Panc1 (cell line): ENCODE measurements around the gene PROX1. TPM values are rescaled to one million over a fixed set of nuclear protein-coding genes. Genes with fewer than 3 reads are reported as not detected.

Source experiments
- ATAC-seq: fragments of 200-7000 bp; cut with Tn5 transposase; 2 replicates; pipeline ENCODE4 v1.9.1; 2020; ENCODE audit warnings: mild to moderate bottlenecking, moderate library complexity
- BruUV-seq: library from RNA; stranded (reverse); fragments of 400-500 nt; replicated peaks from 2 replicates; lab custom pipeline; 2021; lab: Mats Ljungman, UMichigan
- CTCF ChIA-PET: fragments of 300-600 bp; sonication (Branson Sonifier 250); formaldehyde crosslinking; loops from one replicate; lab custom pipeline; 2022; ENCODE audit warnings: antibody characterized with exemption; lab: Charles Lee
- POLR2A ChIA-PET: fragments of 300-600 bp; sonication (Branson Sonifier 250); formaldehyde crosslinking; loops from one replicate; lab custom pipeline; 2022; ENCODE audit warnings: antibody characterized with exemption; lab: Charles Lee
- DNase-seq: peaks from one replicate; pipeline ENCODE4 v3.0.0-alpha.2; 2010; ENCODE audit warnings: low read depth, low spot score
- H3K27ac ChIP-seq: 2 replicates; pipeline ENCODE4 v1.5.1; 2011; ENCODE audit warnings: mild to moderate bottlenecking, low read length, inconsistent platforms
- H3K27me3 ChIP-seq: fragments of 200-500 bp; sonication (Bioruptor generic); 2 replicates; pipeline ENCODE4 v1.6.0; 2014; ENCODE audit warnings: low read length, inconsistent platforms; ENCODE audit not compliant: control insufficient read depth, insufficient read depth
- H3K36me3 ChIP-seq: fragments of 200-500 bp; sonication (Bioruptor generic); 2 replicates; pipeline ENCODE4 v1.5.1; 2014; ENCODE audit warnings: inconsistent platforms, mild to moderate bottlenecking, low read length, moderate library complexity; ENCODE audit not compliant: control insufficient read depth, insufficient read depth
- H3K4me1 ChIP-seq: 2 replicates; pipeline ENCODE4 v1.5.1; 2011; ENCODE audit warnings: inconsistent platforms, mild to moderate bottlenecking, low read length, moderate library complexity; ENCODE audit not compliant: control insufficient read depth, insufficient read depth
- H3K4me3 ChIP-seq, 2 experiments: 2 replicates each; pipeline ENCODE4 v1.5.1; 2011 to 2012; ENCODE audit warnings: low read depth in 2 of 2, low read length in 2 of 2, mild to moderate bottlenecking in 2 of 2, inconsistent platforms in 1 of 2, moderate library complexity in 1 of 2
- H3K9me3 ChIP-seq: fragments of 200-500 bp; sonication (Bioruptor generic); 2 replicates; pipeline ENCODE4 v1.5.1; 2014; ENCODE audit warnings: low read depth, mild to moderate bottlenecking, inconsistent platforms, low read length, moderate library complexity; ENCODE audit not compliant: control insufficient read depth, insufficient read depth
- CTCF ChIP-seq: fragments of 450-650 bp; IDR thresholded peaks from 2 replicates; pipeline ENCODE4 v1.5.1; 2017; ENCODE audit warnings: mild to moderate bottlenecking
- POLR2AphosphoS5 ChIP-seq: IDR thresholded peaks from 2 replicates; pipeline ENCODE4 v1.6.1; 2012; ENCODE audit warnings: mild to moderate bottlenecking, low read depth, low read length, moderate library complexity
- SIN3A ChIP-seq: IDR thresholded peaks from 2 replicates; pipeline ENCODE4 v1.6.1; 2012; ENCODE audit warnings: low read depth, mild to moderate bottlenecking, low read length, moderate library complexity, borderline replicate concordance; ENCODE audit not compliant: insufficient read depth
- TCF7L2 ChIP-seq: IDR thresholded peaks from 2 replicates; pipeline ENCODE4 v1.6.1; 2011; ENCODE audit warnings: mild to moderate bottlenecking, low read depth, low read length, inconsistent platforms
- in situ Hi-C: cut with HindIII; loops from 2 replicates; pipeline ENCODE4 v1.10.0; 2016; ENCODE audit warnings: low sequenced_read_pairs, low pct_unique_long_range_greater_than_20kb
- intact Hi-C: fragments of 100-400 bp; cut with micrococcal nuclease; formaldehyde crosslinking; loops from one replicate; pipeline ENCODE4 v1.10.0; 2022; ENCODE audit not compliant: unreplicated experiment
- total RNA-seq: library from RNA; stranded (reverse); gene quantifications from one replicate; pipeline ENCODE4 v1.2.1, GENCODE V29; 2021; ENCODE audit not compliant: unreplicated experiment
- TF ChIP-seq, protein P1 (sequence below), 2 experiments: IDR thresholded peaks; 2 replicates each; pipeline ENCODE4 v1.6.1; 2011 to 2012; ENCODE audit warnings: low read depth in 2 of 2, control low read depth in 1 of 2, low read length in 1 of 2, mild to moderate bottlenecking in 1 of 2, moderate library complexity in 1 of 2; ENCODE audit not compliant: insufficient read depth in 1 of 2

Gene PROX1
- total RNA-seq, 1 experiment from 2014 or later: 0.13 TPM

- no peak for DNase-seq
- POLR2A ChIA-PET: no interaction called here
- H3K27ac ChIP-seq: no peak overlapping the region
- CTCF ChIA-PET: no interaction called here
- H3K27me3 ChIP-seq: peaks cover 27% of the 10 kb centered on the region
- ATAC-seq: no peak
- no TSS peak for BruUV-seq
- H3K4me1 ChIP-seq: no peaks in the 10 kb centered on the region
- no peak overlapping the region for H3K4me3 ChIP-seq
- in situ Hi-C loops (no loop called here), intact Hi-C loops (no loop called here)
- H3K36me3 ChIP-seq: no peaks in the 10 kb centered on the region; the same call in 1 of the 2 replicates
- TF ChIP-seq SIN3A (no peak), TCF7L2 (no peak), POLR2AphosphoS5 (no peak), CTCF (no peak)
- TF ChIP-seq, protein P1, sequence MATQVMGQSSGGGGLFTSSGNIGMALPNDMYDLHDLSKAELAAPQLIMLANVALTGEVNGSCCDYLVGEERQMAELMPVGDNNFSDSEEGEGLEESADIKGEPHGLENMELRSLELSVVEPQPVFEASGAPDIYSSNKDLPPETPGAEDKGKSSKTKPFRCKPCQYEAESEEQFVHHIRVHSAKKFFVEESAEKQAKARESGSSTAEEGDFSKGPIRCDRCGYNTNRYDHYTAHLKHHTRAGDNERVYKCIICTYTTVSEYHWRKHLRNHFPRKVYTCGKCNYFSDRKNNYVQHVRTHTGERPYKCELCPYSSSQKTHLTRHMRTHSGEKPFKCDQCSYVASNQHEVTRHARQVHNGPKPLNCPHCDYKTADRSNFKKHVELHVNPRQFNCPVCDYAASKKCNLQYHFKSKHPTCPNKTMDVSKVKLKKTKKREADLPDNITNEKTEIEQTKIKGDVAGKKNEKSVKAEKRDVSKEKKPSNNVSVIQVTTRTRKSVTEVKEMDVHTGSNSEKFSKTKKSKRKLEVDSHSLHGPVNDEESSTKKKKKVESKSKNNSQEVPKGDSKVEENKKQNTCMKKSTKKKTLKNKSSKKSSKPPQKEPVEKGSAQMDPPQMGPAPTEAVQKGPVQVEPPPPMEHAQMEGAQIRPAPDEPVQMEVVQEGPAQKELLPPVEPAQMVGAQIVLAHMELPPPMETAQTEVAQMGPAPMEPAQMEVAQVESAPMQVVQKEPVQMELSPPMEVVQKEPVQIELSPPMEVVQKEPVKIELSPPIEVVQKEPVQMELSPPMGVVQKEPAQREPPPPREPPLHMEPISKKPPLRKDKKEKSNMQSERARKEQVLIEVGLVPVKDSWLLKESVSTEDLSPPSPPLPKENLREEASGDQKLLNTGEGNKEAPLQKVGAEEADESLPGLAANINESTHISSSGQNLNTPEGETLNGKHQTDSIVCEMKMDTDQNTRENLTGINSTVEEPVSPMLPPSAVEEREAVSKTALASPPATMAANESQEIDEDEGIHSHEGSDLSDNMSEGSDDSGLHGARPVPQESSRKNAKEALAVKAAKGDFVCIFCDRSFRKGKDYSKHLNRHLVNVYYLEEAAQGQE (IDR thresholded peaks at IDR 0.05; ENCODE audit: insufficient read depth in 1 of 2, low read depth in 2 of 2, low read length in 1 of 2): no peak
- H3K9me3 ChIP-seq: no peaks in the 10 kb centered on the region
Observed at GRCh38 chr1:214066190-214066589, 78.4 kb downstream of the PROX1 start.

DNA sequence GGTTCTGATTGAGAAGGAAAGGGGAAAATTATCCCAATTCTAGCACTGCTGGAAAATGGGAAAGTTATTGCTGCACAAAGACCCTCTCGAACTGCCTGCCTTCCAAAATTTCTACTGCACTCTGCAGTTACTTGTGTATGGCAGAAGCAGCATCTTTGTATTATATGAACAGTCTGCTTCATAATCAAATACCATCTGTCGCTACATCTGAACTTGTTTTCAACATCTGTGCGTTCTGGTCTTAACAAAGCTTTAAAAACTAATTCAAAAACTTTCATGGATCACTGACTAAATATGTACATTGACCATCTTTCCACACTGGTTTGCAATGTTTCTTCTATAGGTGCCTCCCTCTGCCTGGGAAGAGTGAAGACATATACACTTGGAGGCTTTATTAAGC, 79.2 kb downstream of the PROX1 start:
- no peak overlapping the region for H3K4me3 ChIP-seq
- ChIA-PET CTCF (no interaction called here), POLR2A (no interaction called here)
- TF ChIP-seq, protein P1 (IDR thresholded peaks at IDR 0.05; ENCODE audit: insufficient read depth in 1 of 2, low read depth in 2 of 2, low read length in 1 of 2): no peak
- TF ChIP-seq TCF7L2: no peak
- ATAC-seq: no peak
- no peaks in the 10 kb centered on the region for H3K4me1 ChIP-seq
- H3K36me3 ChIP-seq: no peaks in the 10 kb centered on the region; the same call in 1 of the 2 replicates
- no peaks in the 10 kb centered on the region for H3K9me3 ChIP-seq
- no peak for DNase-seq
- H3K27me3 ChIP-seq: peaks cover 30% of the 10 kb centered on the region
- H3K27ac ChIP-seq: no peak overlapping the region
- intact Hi-C loops (no loop called here), in situ Hi-C loops (no loop called here)
- no TSS peak for BruUV-seq
